Testis (tissue), 2 donors: ENCODE results near the gene FAM81A.

ENCODE experiments used
- CTCF ChIP-seq, 3 experiments: fragments of 450-650 bp in 2 of 3; fragments of 200-600 bp in 1 of 3; sonication (generic) in 1 of 3; IDR thresholded peaks; one replicate each; pipeline ENCODE4 v1.5.1; 2016 to 2019; ENCODE audit warnings: antibody characterized with exemption in 3 of 3, mild to moderate bottlenecking in 2 of 3, moderate library complexity in 1 of 3
- POLR2A ChIP-seq: fragments of 450-650 bp; IDR thresholded peaks from one replicate; pipeline ENCODE4 v1.6.1; 2017; ENCODE audit warnings: antibody characterized with exemption, mild to moderate bottlenecking, moderate library complexity

- TF ChIP-seq CTCF (IDR thresholded peaks at IDR 0.05), result no peak
- no peak for TF ChIP-seq POLR2A
Observed at GRCh38 chr15:59516655-59517461, 78.9 kb downstream of the FAM81A start.
